Chondrocyte (in vitro differentiated cells): ENCODE data around the gene EMSY. TPM values are rescaled to one million over a fixed set of nuclear protein-coding genes. Genes with fewer than 3 reads are reported as not detected.

Experiments
- DNase-seq: peaks from one replicate; pipeline ENCODE4 v3.0.0; 2021; ENCODE audit warnings: mixed read lengths, low spot score
- H3K27ac Mint-ChIP-seq: one replicate; pipeline ENCODE4 v1.8.0; 2021; ENCODE audit warnings: mild to moderate bottlenecking, moderate library complexity, mixed read lengths; ENCODE audit not compliant: unreplicated experiment
- H3K27me3 Mint-ChIP-seq: 2 replicates; pipeline ENCODE4 v1.8.0; 2021; ENCODE audit warnings: low read depth, mixed read lengths
- H3K36me3 Mint-ChIP-seq: 2 replicates; pipeline ENCODE4 v1.8.0; 2021; ENCODE audit warnings: low read depth, mixed read lengths
- H3K4me1 Mint-ChIP-seq: 2 replicates; pipeline ENCODE4 v1.8.0; 2021; ENCODE audit warnings: low read depth, mild to moderate bottlenecking, mixed read lengths
- H3K4me3 Mint-ChIP-seq: one replicate; pipeline ENCODE4 v1.8.0; 2021; ENCODE audit warnings: mild to moderate bottlenecking, moderate library complexity, mixed read lengths; ENCODE audit not compliant: unreplicated experiment
- H3K9me3 Mint-ChIP-seq: 2 replicates; pipeline ENCODE4 v1.8.0; 2021; ENCODE audit warnings: low read depth, mixed read lengths
- CTCF ChIP-seq: fragments of 200-600 bp; sonication (generic); IDR thresholded peaks from 2 replicates; pipeline ENCODE4 v1.5.0; 2021; ENCODE audit warnings: antibody characterized with exemption, mild to moderate bottlenecking, moderate library complexity
- total RNA-seq: library from RNA; stranded (reverse); gene quantifications from 3 replicates; pipeline ENCODE4 v1.2.1, GENCODE V29; 2021

Gene EMSY
- total RNA-seq, 1 donor from 2014 or later: 17.1 TPM

GRCh38 chr11:76552987-76553386 is 108.2 kb downstream of the EMSY start:
- Mint-ChIP-seq H3K27ac (no peak overlapping the region), H3K4me1 (peaks cover 22% of the 10 kb centered on the region), H3K9me3 (no peaks in the 10 kb centered on the region), H3K36me3 (no peaks in the 10 kb centered on the region), H3K27me3 (no peaks in the 10 kb centered on the region), H3K4me3 (no peak overlapping the region)
- DNase-seq: no peak
- TF ChIP-seq CTCF: no peak

DNA sequence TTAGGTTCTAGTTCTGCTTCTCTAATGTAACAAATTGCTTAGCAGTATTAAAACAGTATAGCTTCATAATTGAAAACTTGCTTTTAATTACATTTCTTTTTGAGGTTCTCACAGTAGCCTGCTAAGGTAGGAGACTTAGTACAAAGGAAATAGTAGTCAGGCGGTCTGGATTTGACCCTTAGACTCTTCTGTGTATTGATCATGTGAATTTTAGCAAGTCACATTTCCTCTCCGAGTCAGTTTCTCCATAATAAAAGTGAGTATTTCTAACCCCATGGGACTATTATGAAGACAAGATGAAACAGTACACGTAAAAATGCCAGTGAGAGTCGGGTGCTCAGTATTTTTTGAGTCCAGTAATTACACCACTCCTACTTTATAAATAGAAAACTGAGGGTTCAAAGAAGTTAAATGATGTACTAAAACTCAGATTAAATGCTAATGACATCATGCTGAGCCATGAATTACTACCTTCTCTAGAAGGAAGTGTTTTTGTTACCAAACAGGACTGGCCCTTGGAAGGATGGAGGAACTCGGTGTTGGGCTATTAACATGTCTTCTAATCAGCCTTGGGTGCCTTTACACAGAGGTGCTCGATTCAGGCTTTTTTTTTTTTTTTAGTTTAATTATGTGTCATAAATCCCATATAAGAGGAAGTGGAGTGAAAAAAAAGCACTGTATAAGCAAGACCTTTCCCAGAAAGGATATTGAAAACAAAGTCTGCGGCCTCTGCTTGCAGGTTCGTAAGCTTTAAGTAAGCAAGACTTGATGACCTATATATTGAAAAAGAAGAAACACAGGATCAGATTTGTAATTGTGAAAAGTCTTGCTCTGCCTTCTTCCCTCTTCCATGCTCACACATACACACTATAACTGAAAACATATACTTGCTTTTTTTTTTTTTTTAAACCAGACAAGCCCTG is 109.0 kb downstream of the EMSY start:
- H3K9me3 Mint-ChIP-seq: no peaks in the 10 kb centered on the region
- no peak for DNase-seq

GRCh38 chr11:76554767-76555166 is 109.9 kb downstream of the EMSY start:
- H3K27me3 Mint-ChIP-seq: no peaks in the 10 kb centered on the region
- no peak for TF ChIP-seq CTCF
- no peaks in the 10 kb centered on the region for H3K36me3 Mint-ChIP-seq
- peaks cover 30% of the 10 kb centered on the region for H3K4me1 Mint-ChIP-seq
- H3K9me3 Mint-ChIP-seq: no peaks in the 10 kb centered on the region
- no peak for DNase-seq
- no peak overlapping the region for H3K27ac Mint-ChIP-seq
- no peak overlapping the region for H3K4me3 Mint-ChIP-seq

More for the DNA sequence above, 109.0 kb downstream of the EMSY start:
- no peak overlapping the region for H3K4me3 Mint-ChIP-seq
- H3K27me3 Mint-ChIP-seq: no peaks in the 10 kb centered on the region
- TF ChIP-seq CTCF: no peak
- H3K4me1 Mint-ChIP-seq: peaks cover 27% of the 10 kb centered on the region
- H3K36me3 Mint-ChIP-seq: no peaks in the 10 kb centered on the region
- no peak overlapping the region for H3K27ac Mint-ChIP-seq

- Mint-ChIP-seq H3K4me3 (no peak overlapping the region), H3K9me3 (peaks cover 3% of the 10 kb centered on the region), H3K27me3 (no peaks in the 10 kb centered on the region), H3K36me3 (no peaks in the 10 kb centered on the region), H3K27ac (no peak overlapping the region), H3K4me1 (peaks cover 22% of the 10 kb centered on the region)
- DNase-seq: no peak
- no peak for TF ChIP-seq CTCF
Measured at GRCh38 chr11:76557466-76557865, 112.6 kb downstream of the EMSY start.

DNA sequence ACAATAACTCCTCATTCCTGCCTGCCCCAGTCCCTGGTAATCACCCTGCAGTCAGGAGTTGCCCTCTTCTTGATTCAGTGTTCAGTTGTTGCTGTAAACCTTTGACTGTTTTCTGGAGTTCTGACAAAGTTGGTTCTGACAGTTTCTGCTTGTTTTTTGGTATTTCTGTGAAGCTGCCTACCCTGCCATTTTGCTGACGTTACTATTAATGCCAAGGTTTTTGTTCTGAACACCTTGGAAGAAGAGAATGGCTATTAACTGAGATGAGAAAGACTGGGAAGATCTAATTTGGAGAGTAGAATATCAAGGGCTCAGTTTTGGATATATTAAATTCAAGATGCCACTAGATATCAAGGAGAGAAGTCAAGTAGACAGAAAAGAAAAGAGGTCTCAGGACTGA is 113.7 kb downstream of the EMSY start:
- TF ChIP-seq CTCF: no peak
- H3K27me3 Mint-ChIP-seq: no peaks in the 10 kb centered on the region
- H3K27ac Mint-ChIP-seq: no peak overlapping the region
- no peaks in the 10 kb centered on the region for H3K36me3 Mint-ChIP-seq
- no peak for DNase-seq
- peaks cover 22% of the 10 kb centered on the region for H3K4me1 Mint-ChIP-seq
- H3K4me3 Mint-ChIP-seq: no peak overlapping the region
- H3K9me3 Mint-ChIP-seq: peaks cover 10% of the 10 kb centered on the region
